Measurements from ENCODE around the gene PIEZO1. TPM values are rescaled to one million over a fixed set of nuclear protein-coding genes. Genes with fewer than 3 reads are reported as not detected.
A peak's percentile ranks its signal among the peaks of the same experiment; 100 is the strongest.

The PIEZO1 gene
- polyA plus RNA-seq, 6 donors from 2014 or later: 4.0 to 17.2 (median 6.2) TPM

- Mint-ChIP-seq H3K4me1 (peaks cover 0 to 8% (median 0%) of the 10 kb centered on the region in 3 donors), H3K27ac (peak overlapping the region in 1 of 6 donors; percentile 30), H3K4me3 (no peak overlapping the region), H3K9me3 (no peaks in the 10 kb centered on the region), H3K36me3 (peaks cover 0 to 7% of the 10 kb centered on the region in 2 donors), H3K27me3 (no peaks in the 10 kb centered on the region)
- no peak for DNase-seq
- ATAC-seq (ENCODE audit: low read depth in 2 of 2): no peak
Observed at GRCh38 chr16:88719267-88719932, 65.6 kb downstream of the PIEZO1 start.

DNA sequence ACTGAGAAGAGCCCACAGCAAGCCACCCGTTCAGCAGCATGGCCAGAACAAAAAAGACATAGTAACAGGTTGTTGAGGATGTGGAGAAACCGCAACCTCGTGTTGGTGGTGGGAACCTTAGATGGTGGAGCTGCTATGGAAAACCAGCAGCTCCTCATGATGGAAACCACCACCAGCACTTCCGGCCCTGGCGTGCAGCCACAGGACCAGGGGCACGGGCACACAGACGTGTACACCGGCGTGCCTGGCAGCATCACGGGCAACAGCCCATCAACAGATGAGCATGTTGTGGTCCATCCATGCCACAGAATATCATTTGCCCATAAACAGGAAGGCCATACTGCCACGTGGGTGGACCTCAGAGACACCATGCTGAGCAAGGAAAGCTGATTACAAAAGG lies 66.8 kb downstream of the PIEZO1 start:
- H3K27ac Mint-ChIP-seq: peak overlapping the region in 1 of 6 donors; percentile 48
- ATAC-seq (ENCODE audit: low read depth in 2 of 2) (no peak), DNase-seq (no peak)
- H3K4me3 Mint-ChIP-seq: no peak overlapping the region
- H3K36me3 Mint-ChIP-seq: peaks cover 0 to 7% of the 10 kb centered on the region in 2 donors
- no peaks in the 10 kb centered on the region for H3K9me3 Mint-ChIP-seq
- H3K27me3 Mint-ChIP-seq: no peaks in the 10 kb centered on the region
- peaks cover 0 to 8% (median 0%) of the 10 kb centered on the region in 3 donors for H3K4me1 Mint-ChIP-seq

DNA sequence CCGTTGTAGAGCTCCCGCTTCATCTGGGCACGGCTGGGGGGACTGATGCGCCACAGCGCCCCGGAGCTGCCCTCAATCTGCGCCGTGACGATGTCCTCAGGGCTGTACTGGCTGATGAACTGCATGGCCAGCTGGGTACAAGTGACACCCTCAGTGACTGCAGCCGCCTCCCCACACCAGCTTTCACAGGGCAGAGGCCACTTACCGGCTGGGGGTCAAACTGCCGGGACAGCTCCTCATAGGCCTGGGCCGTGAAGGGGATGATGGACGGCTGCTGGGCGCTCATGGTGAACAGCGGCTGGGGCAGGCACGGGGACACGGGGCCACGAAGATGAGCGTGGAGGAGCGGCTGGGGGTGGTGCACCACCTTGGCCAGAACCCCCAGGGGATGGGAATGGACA lies 68.4 kb downstream of the PIEZO1 start:
- Mint-ChIP-seq H3K9me3 (no peaks in the 10 kb centered on the region), H3K36me3 (peaks cover 0 to 7% of the 10 kb centered on the region in 2 donors), H3K27ac (no peak overlapping the region), H3K4me3 (no peak overlapping the region), H3K27me3 (no peaks in the 10 kb centered on the region), H3K4me1 (peaks cover 0 to 8% (median 0%) of the 10 kb centered on the region in 3 donors)
- DNase-seq (no peak), ATAC-seq (ENCODE audit: low read depth in 2 of 2) (no peak)

DNA sequence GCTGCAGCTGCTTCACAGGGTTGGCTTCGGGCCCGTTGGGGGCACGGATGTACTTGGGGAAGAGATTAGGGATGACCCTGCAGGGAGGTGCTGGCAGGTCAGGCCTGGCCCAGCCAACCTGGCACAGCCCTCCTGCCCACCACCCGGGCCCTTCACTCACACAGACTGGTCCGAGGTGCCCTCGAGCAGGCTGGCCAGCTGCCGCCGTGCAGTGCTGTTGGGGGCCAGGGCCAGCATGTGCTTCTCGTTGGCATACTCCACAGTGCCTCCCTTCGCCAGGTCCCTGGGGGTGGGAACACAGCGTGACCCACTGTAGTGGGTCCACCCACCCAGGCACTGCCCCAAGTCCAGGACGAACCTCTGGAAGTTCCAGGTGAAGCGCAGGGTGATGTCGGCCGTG lies 68.8 kb downstream of the PIEZO1 start:
- Mint-ChIP-seq H3K36me3 (peaks cover 0 to 7% of the 10 kb centered on the region in 2 donors), H3K27me3 (no peaks in the 10 kb centered on the region), H3K4me1 (peaks cover 0 to 8% (median 0%) of the 10 kb centered on the region in 3 donors), H3K27ac (no peak overlapping the region), H3K9me3 (no peaks in the 10 kb centered on the region), H3K4me3 (no peak overlapping the region)
- DNase-seq: no peak
- no peak for ATAC-seq (ENCODE audit: low read depth in 2 of 2)

- Mint-ChIP-seq H3K4me1 (peaks cover 1 to 5% (median 2%) of the 10 kb centered on the region in 3 donors), H3K27ac (no peak overlapping the region), H3K36me3 (peaks cover 0 to 7% of the 10 kb centered on the region in 2 donors), H3K4me3 (no peak overlapping the region), H3K27me3 (no peaks in the 10 kb centered on the region), H3K9me3 (no peaks in the 10 kb centered on the region)
- DNase-seq: no peak
- no peak for ATAC-seq (ENCODE audit: low read depth in 2 of 2)
Observed at GRCh38 chr16:88715312-88716190, 69.5 kb downstream of the PIEZO1 start.

DNA sequence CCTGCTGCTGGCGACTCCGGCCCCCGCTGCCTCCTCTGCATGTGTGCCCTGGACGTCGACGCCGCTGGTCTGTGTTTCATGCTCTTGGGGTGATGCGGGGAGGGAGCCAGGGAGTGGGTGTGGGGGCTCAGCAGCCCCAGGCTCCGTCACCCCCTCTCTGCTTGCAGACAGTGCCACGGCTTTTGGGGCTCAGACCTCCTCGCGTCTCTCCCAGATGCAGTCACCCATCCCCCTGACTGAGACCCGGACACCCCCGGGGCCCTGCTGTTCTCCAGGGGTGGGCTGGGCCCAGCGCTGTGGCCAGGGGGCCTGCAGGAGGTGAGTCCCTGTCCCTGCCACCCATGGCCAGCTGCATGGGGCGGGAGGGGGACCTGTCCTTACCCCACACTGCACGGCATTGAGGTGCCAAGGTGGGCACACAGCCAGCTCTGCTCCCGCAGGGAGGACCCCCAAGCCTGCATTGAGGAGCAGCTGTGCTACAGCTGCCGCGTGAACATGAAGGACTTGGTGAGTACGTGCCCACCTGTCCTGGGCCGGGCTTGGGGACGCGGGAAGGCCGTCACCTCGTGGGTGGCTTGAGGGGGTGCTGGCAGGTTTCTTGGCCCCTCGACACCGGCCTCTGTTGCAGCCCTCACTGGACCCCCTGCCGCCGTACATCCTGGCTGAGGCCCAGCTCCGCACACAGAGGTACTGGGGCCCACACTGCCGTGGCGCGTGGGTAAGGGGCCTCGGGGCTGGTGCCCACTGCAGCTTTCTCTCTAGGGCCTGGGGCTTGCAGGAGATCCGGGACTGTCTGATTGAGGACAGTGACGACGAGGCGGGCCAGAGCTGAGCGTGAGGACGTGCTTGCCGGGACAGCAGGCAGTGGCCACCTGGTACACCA lies 70.4 kb downstream of the PIEZO1 start:
- no peak for DNase-seq
- Mint-ChIP-seq H3K36me3 (peaks cover 0 to 7% of the 10 kb centered on the region in 2 donors), H3K4me1 (peaks cover 0 to 4% (median 2%) of the 10 kb centered on the region in 3 donors), H3K27me3 (no peaks in the 10 kb centered on the region), H3K27ac (no peak overlapping the region), H3K9me3 (no peaks in the 10 kb centered on the region), H3K4me3 (no peak overlapping the region)
- no peak for ATAC-seq (ENCODE audit: low read depth in 2 of 2)

- Mint-ChIP-seq H3K36me3 (peaks cover 0 to 7% of the 10 kb centered on the region in 2 donors), H3K4me3 (no peak overlapping the region), H3K27ac (no peak overlapping the region), H3K27me3 (no peaks in the 10 kb centered on the region), H3K9me3 (no peaks in the 10 kb centered on the region), H3K4me1 (peaks cover 0 to 7% (median 4%) of the 10 kb centered on the region in 3 donors)
- DNase-seq: no peak
- ATAC-seq (ENCODE audit: low read depth in 2 of 2): no peak
Observed at GRCh38 chr16:88713568-88714419, 71.2 kb downstream of the PIEZO1 start.

GRCh38 chr16:88713054-88713453 lies 72.0 kb downstream of the PIEZO1 start:
- H3K4me3 Mint-ChIP-seq: no peak overlapping the region
- peaks cover 0 to 7% of the 10 kb centered on the region in 2 donors for H3K36me3 Mint-ChIP-seq
- H3K27me3 Mint-ChIP-seq: no peaks in the 10 kb centered on the region
- no peak overlapping the region for H3K27ac Mint-ChIP-seq
- peaks cover 0 to 12% (median 4%) of the 10 kb centered on the region in 3 donors for H3K4me1 Mint-ChIP-seq
- no peak for DNase-seq
- ATAC-seq (ENCODE audit: low read depth in 2 of 2): no peak
- H3K9me3 Mint-ChIP-seq: no peaks in the 10 kb centered on the region

GRCh38 chr16:88712362-88712979 lies 72.5 kb downstream of the PIEZO1 start:
- Mint-ChIP-seq H3K27me3 (no peaks in the 10 kb centered on the region), H3K27ac (peak overlapping the region in 1 of 6 donors; percentile 59), H3K4me1 (peaks cover 4 to 18% (median 4%) of the 10 kb centered on the region in 3 donors), H3K9me3 (no peaks in the 10 kb centered on the region), H3K4me3 (no peak overlapping the region), H3K36me3 (peaks cover 0 to 6% of the 10 kb centered on the region in 2 donors)
- ATAC-seq (ENCODE audit: low read depth in 2 of 2) (no peak), DNase-seq (no peak)

DNA sequence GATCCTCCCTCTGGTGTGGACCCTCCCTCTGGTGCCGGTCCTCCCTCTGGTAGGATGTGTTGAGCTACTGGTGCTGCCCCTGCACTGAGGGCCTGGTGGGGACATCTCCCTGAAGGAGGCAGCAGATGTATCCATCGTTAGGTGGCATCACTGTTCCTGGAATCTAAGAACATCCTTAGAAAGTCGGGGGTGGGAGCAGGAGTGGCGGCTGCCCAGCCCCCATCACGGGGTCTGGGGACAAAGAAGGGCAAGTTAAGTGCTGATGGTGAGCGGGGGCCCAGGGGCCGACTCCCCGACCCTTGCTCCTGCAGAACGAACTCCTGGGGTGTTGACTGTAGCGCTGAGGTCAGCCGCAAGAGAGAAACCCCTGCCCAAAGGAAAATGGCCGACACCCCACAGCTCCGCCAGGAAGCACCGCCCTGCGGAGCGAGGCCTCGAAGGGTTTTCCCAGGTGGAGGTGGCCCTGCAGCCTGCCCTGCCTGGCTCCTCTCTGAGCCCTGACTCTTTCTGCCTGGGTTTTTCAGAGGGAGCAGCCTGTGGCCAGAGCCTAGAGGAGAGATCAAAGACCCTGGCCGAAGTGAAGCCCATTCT lies 73.2 kb downstream of the PIEZO1 start:
- H3K4me3 Mint-ChIP-seq: no peak overlapping the region
- no peaks in the 10 kb centered on the region for H3K36me3 Mint-ChIP-seq
- no peaks in the 10 kb centered on the region for H3K9me3 Mint-ChIP-seq
- ATAC-seq (ENCODE audit: low read depth in 2 of 2) (no peak), DNase-seq (no peak)
- H3K27me3 Mint-ChIP-seq: no peaks in the 10 kb centered on the region
- H3K27ac Mint-ChIP-seq: peak overlapping the region in 1 of 6 donors; percentile 59
- H3K4me1 Mint-ChIP-seq: peaks cover 10 to 24% (median 10%) of the 10 kb centered on the region in 3 donors

DNA sequence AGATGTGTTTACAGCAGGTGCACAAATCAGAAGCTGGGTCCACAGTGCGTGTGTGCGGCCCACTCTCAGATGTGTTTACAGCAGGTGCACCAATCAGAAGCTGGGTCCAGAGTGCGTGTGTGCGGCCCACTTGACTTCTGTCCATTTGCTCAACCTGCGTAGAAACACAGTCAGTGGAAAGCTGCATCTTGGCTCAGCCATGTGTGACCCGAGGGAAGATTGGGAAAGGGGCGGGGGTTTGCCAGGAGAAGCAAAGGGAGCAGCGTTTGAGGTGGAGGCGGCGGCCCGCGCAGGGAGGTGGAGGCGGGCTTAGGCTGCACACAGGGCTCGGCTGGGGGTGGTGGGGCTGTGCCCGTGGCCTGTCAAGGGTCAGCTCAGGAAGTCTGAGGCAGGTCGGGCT lies 74.5 kb downstream of the PIEZO1 start:
- no peak for ATAC-seq (ENCODE audit: low read depth in 2 of 2)
- no peak for DNase-seq
- H3K9me3 Mint-ChIP-seq: no peaks in the 10 kb centered on the region
- H3K27ac Mint-ChIP-seq: peak overlapping the region in 1 of 6 donors; percentile 19
- H3K36me3 Mint-ChIP-seq: no peaks in the 10 kb centered on the region
- no peak overlapping the region for H3K4me3 Mint-ChIP-seq
- no peaks in the 10 kb centered on the region for H3K27me3 Mint-ChIP-seq
- peaks cover 11 to 26% (median 11%) of the 10 kb centered on the region in 3 donors for H3K4me1 Mint-ChIP-seq

Data from naive B cell (primary cell).